Hepatic stellate cell (primary cell): Measurements from ENCODE around the gene IL17C.
"Not testable (repeated sequence)": the region's sequence is repeated elsewhere in the genome, so short reads cannot be mapped to it uniquely, and the experiment has no call there.

Experiments
- DNase-seq: peaks from one replicate; pipeline ENCODE4 v3.0.0; 2011; ENCODE audit warnings: low spot score

The IL17C gene

GRCh38 chr16:88638323-88639230 is at the start of gene IL17C:
TSS of gene IL17C (plus strand) at chr16:88638572. CDS start at chr16:88638642, 70 bp downstream.
- DNase-seq = no peak

GRCh38 chr16:88588754-88589153 is 49.6 kb upstream of the IL17C start:
- DNase-seq = no peak

- no peak for DNase-seq
Observed at GRCh38 chr16:88589441-88589840, 48.9 kb upstream of the IL17C start.

GRCh38 chr16:88591577-88592021 is 46.8 kb upstream of the IL17C start:
- no peak for DNase-seq

GRCh38 chr16:88593061-88593460 is 45.3 kb upstream of the IL17C start:
- DNase-seq = no peak

GRCh38 chr16:88593489-88593888 is 44.9 kb upstream of the IL17C start:
- no peak for DNase-seq

GRCh38 chr16:88593910-88594309 is 44.5 kb upstream of the IL17C start:
- DNase-seq = no peak

- DNase-seq = no peak
Observed at GRCh38 chr16:88595101-88595500, 43.3 kb upstream of the IL17C start.

GRCh38 chr16:88595921-88596320 is 42.5 kb upstream of the IL17C start:
- DNase-seq = no peak

GRCh38 chr16:88596483-88596882 is 41.9 kb upstream of the IL17C start:
- DNase-seq = no peak

GRCh38 chr16:88597856-88598491 is 40.4 kb upstream of the IL17C start:
- DNase-seq = no peak

- no peak for DNase-seq
Observed at GRCh38 chr16:88599092-88599733, 39.2 kb upstream of the IL17C start.

- DNase-seq = no peak
Observed at GRCh38 chr16:88599825-88600538, 38.4 kb upstream of the IL17C start.

GRCh38 chr16:88600539-88600896 is 37.9 kb upstream of the IL17C start:
- DNase-seq = no peak

GRCh38 chr16:88601313-88602036 is 36.9 kb upstream of the IL17C start:
- no peak for DNase-seq

GRCh38 chr16:88602091-88602490 is 36.3 kb upstream of the IL17C start:
- no peak for DNase-seq

- DNase-seq = no peak
Observed at GRCh38 chr16:88605186-88606147, 32.9 kb upstream of the IL17C start.

GRCh38 chr16:88606148-88606757 is 32.1 kb upstream of the IL17C start:
- no peak for DNase-seq

GRCh38 chr16:88608076-88608475 is 30.3 kb upstream of the IL17C start:
- DNase-seq = no peak

- DNase-seq = not testable (repeated sequence)
Observed at GRCh38 chr16:88609426-88609825, 28.9 kb upstream of the IL17C start.
